SK-N-SH (cell line): ENCODE data around the gene SEPTIN2.

Experiments
- CTCF ChIP-seq: fragments of 200-600 bp; sonication (generic); IDR thresholded peaks from 2 replicates; pipeline ENCODE4 v1.6.1; 2017; ENCODE audit warnings: antibody characterized with exemption, mild to moderate bottlenecking, moderate library complexity
- EZH2phosphoT487 ChIP-seq: fragments of 200-600 bp; sonication (generic); IDR thresholded peaks from 2 replicates; pipeline ENCODE4 v1.6.1; 2017; ENCODE audit warnings: low read depth, mixed run types, mild to moderate bottlenecking, antibody characterized with exemption, moderate library complexity, borderline replicate concordance
- GATA2 ChIP-seq: sonication (generic); formaldehyde crosslinking; IDR thresholded peaks from 2 replicates; pipeline ENCODE4 v1.5.0; 2020; ENCODE audit warnings: mild to moderate bottlenecking, missing genetic modification reagents
- MXI1 ChIP-seq: IDR thresholded peaks from 2 replicates; pipeline ENCODE4 v1.6.1; 2012; ENCODE audit warnings: mild to moderate bottlenecking, low read depth, low read length, improper control_type of control experiment
- POLR2AphosphoS5 ChIP-seq: IDR thresholded peaks from 2 replicates; pipeline ENCODE4 v1.6.1; 2012; ENCODE audit warnings: low read depth, low read length
- RAD21 ChIP-seq: IDR thresholded peaks from 2 replicates; pipeline ENCODE4 v1.6.1; 2012; ENCODE audit warnings: mild to moderate bottlenecking, low read length
- REST ChIP-seq: IDR thresholded peaks from 2 replicates; pipeline ENCODE4 v1.6.1; 2012; ENCODE audit warnings: mild to moderate bottlenecking, low read depth, low read length, moderate library complexity
- RXRA ChIP-seq: IDR thresholded peaks from 2 replicates; pipeline ENCODE4 v1.4.0; 2012; ENCODE audit warnings: low read depth, mild to moderate bottlenecking, borderline replicate concordance
- TAF1 ChIP-seq: IDR thresholded peaks from 2 replicates; pipeline ENCODE4 v1.6.1; 2012; ENCODE audit warnings: low read depth, mild to moderate bottlenecking, low read length, moderate library complexity, borderline replicate concordance
- TEAD4 ChIP-seq: IDR thresholded peaks from 2 replicates; pipeline ENCODE4 v1.4.0; 2012; ENCODE audit warnings: mild to moderate bottlenecking, borderline replicate concordance; ENCODE audit not compliant: insufficient read depth

GRCh38 chr2:241291977-241292376, 23.7 kb upstream of the SEPTIN2 start:
- TF ChIP-seq RAD21 (no peak), CTCF (no peak), RXRA (no peak), GATA2 (no peak), TAF1 (no peak), POLR2AphosphoS5 (no peak), EZH2phosphoT487 (no peak), MXI1 (no peak; the same call in 1 of the 2 replicates), TEAD4 (no peak), REST (no peak)
